GM12878 (cell line): Measurements from ENCODE around the gene JMJD7. TPM values are rescaled to one million over a fixed set of nuclear protein-coding genes. Genes with fewer than 3 reads are reported as not detected.

ENCODE experiments used
- ATAC-seq: fragments of 200-7000 bp; cut with Tn5 transposase; 3 replicates; pipeline ENCODE4 v1.9.1; 2020; ENCODE audit warnings: mild to moderate bottlenecking, moderate library complexity
- BruUV-seq: library from RNA; stranded (reverse); fragments of 400-500 nt; replicated peaks from 2 replicates; lab custom pipeline; 2021; lab: Mats Ljungman, UMichigan
- CTCF ChIA-PET: fragments of 300-600 bp; sonication (Branson Sonifier 250); formaldehyde crosslinking; extraction: SDS; loops from one replicate; lab custom pipeline; 2021; ENCODE audit warnings: inconsistent platforms; lab: Yijun Ruan, JAX
- POLR2A ChIA-PET: fragments of 350-600 bp; formaldehyde crosslinking; extraction: SDS; loops from one replicate; lab custom pipeline; 2021; ENCODE audit warnings: inconsistent platforms; lab: Charles Lee
- RAD21 ChIA-PET: fragments of 300-600 bp; sonication (Branson Sonifier 250); formaldehyde crosslinking; loops from one replicate; lab custom pipeline; 2023; ENCODE audit warnings: antibody characterized with exemption; ENCODE audit not compliant: unreplicated experiment; lab: Charles Lee
- SMC1A ChIA-PET: fragments of 300-600 bp; sonication (Branson Sonifier 250); formaldehyde crosslinking; loops from one replicate; lab custom pipeline; 2023; ENCODE audit not compliant: unreplicated experiment, uncharacterized antibody; lab: Charles Lee
- DNase-seq: peaks from one replicate; pipeline ENCODE4 v3.0.0-alpha.2; 2011; ENCODE audit warnings: low read depth, low spot score
- FAIRE-seq: peaks from 3 replicates; lab custom pipeline; 2011; peaks lifted over from hg19 to GRCh38; lab: Jason Lieb, UNC
- H2AFZ ChIP-seq: 2 replicates; pipeline ENCODE4 v1.6.0; 2011; ENCODE audit warnings: low read depth, low read length, control low read depth; ENCODE audit not compliant: control insufficient read depth
- H3K27ac ChIP-seq: 2 replicates; pipeline ENCODE4 v1.5.1; 2011; ENCODE audit warnings: control low read depth; ENCODE audit not compliant: control insufficient read depth, insufficient read depth
- H3K27me3 ChIP-seq, 2 experiments: replicated peaks in 1 of 2; 2 replicates each; pipeline versions ENCODE4 v1.6.0 to v1.6.1; 2011; ENCODE audit warnings: low read length in 1 of 2; ENCODE audit not compliant: control insufficient read depth in 2 of 2, insufficient read depth in 2 of 2
- H3K36me3 ChIP-seq, 2 experiments: 2 replicates each; pipeline ENCODE4 v1.5.1; 2011; ENCODE audit warnings: low read length in 1 of 2; ENCODE audit not compliant: control insufficient read depth in 2 of 2, insufficient read depth in 2 of 2
- H3K4me1 ChIP-seq: 2 replicates; pipeline ENCODE4 v1.6.1; 2011; ENCODE audit warnings: mild to moderate bottlenecking, low read length, moderate library complexity, mixed read lengths; ENCODE audit not compliant: control insufficient read depth, insufficient read depth
- H3K4me2 ChIP-seq: 2 replicates; pipeline ENCODE4 v1.6.0; 2011; ENCODE audit warnings: control low read depth; ENCODE audit not compliant: control insufficient read depth, insufficient read depth
- H3K4me3 ChIP-seq: fragments of 200-600 bp; sonication (generic); 2 replicates; pipeline ENCODE4 v1.5.1; 2016
- H3K79me2 ChIP-seq: 2 replicates; pipeline ENCODE4 v1.6.0; 2011; ENCODE audit warnings: low read length; ENCODE audit not compliant: control insufficient read depth, insufficient read depth
- H3K9ac ChIP-seq: 2 replicates; pipeline ENCODE4 v1.8.0; 2011; ENCODE audit warnings: low read length, control low read depth, mixed read lengths; ENCODE audit not compliant: control insufficient read depth, insufficient read depth
- H3K9me3 ChIP-seq: replicated peaks from 3 replicates; pipeline ENCODE4 v1.5.1; 2011; ENCODE audit warnings: mild to moderate bottlenecking, low read length; ENCODE audit not compliant: control insufficient read depth, insufficient read depth
- H4K20me1 ChIP-seq: 2 replicates; pipeline ENCODE4 v1.6.0; 2011; ENCODE audit not compliant: control insufficient read depth, insufficient read depth
- BACH1 ChIP-seq: fragments of 450-650 bp; IDR thresholded peaks from 2 replicates; pipeline ENCODE4 v1.6.1; 2017; ENCODE audit warnings: mild to moderate bottlenecking, borderline replicate concordance
- ETV6 ChIP-seq, 2 experiments: fragments of 450-650 bp in 1 of 2; IDR thresholded peaks in 1 of 2; conservative IDR thresholded peaks in 1 of 2; 2 replicates each; pipeline ENCODE4 v1.6.1; 2014; ENCODE audit warnings: antibody characterized with exemption in 1 of 2, borderline replicate concordance in 1 of 2, low read depth in 1 of 2, mild to moderate bottlenecking in 1 of 2, moderate library complexity in 1 of 2
- POLR2AphosphoS2 ChIP-seq: IDR thresholded peaks from 2 replicates; pipeline ENCODE4 v1.6.1; 2011; ENCODE audit warnings: low read depth, mild to moderate bottlenecking, low read length, improper control_type of control experiment, moderate library complexity
- ZNF217 ChIP-seq: fragments of 450-650 bp; IDR thresholded peaks from 2 replicates; pipeline ENCODE4 v1.6.1; 2017; ENCODE audit warnings: antibody characterized with exemption, mild to moderate bottlenecking
- WGBS: methylation state at CpG from one replicate; pipeline ENCODE4 v1.1.6; 2016; ENCODE audit warnings: low lambda C conversion rate; ENCODE audit not compliant: insufficient replicate concordance, insufficient coverage; ENCODE audit errors: missing lambda C conversion rate; 5-methylcytosine and 5-hydroxymethylcytosine counted together
- in situ Hi-C: fragments of 300-500 bp; cut with MboI; formaldehyde crosslinking; loops from 9 replicates; pipeline ENCODE4 v1.14.3; 2018; ENCODE audit warnings: mixed read lengths
- intact Hi-C: fragments of 100-400 bp; cut with micrococcal nuclease; formaldehyde crosslinking; loops from one replicate; pipeline ENCODE4 v1.14.2; 2022; ENCODE audit not compliant: unreplicated experiment
- polyA plus RNA-seq, 11 experiments: library from polyadenylated mRNA; depleted of rRNA in 4 of 11; unstranded in 6 of 11; stranded (reverse) in 5 of 11; fragments of >200 nt; fragmentation: Nextera tagmentation in 4 of 11; fragmentation: Illumina TruSeq in 1 of 11; extraction: Ambion mirVana in 4 of 11; extraction: Trizol in 1 of 11; gene quantifications; 1 replicate in 1 of 11; 2 replicates in 10 of 11; pipeline versions ENCODE4 v1.2.1 to v1.2.3, GENCODE V29; 2011 to 2016; ENCODE audit warnings: inconsistent platforms in 2 of 11, missing spikeins in 2 of 11, low read depth in 1 of 11
- total RNA-seq, 4 experiments: library from RNA; depleted of rRNA in 3 of 4; stranded (reverse); fragments of >200 nt in 3 of 4; fragmentation: Illumina TruSeq in 1 of 4; extraction: Trizol in 1 of 4; gene quantifications; 2 replicates each; pipeline versions ENCODE4 v1.2.1 to v1.2.3, GENCODE V29; 2013 to 2021
- TF ChIP-seq, protein P1 (sequence below): fragments of 450-650 bp; formaldehyde crosslinking; IDR thresholded peaks from 2 replicates; pipeline ENCODE4 v1.4.0; 2022; ENCODE audit warnings: mild to moderate bottlenecking, moderate library complexity

The JMJD7 gene
- total and polyA plus RNA-seq, 10 of the 15 experiments (the other 5 are each of a cell fraction or from before 2014, with no cell fraction given): 0.79 to 12.2 (median 6.5) TPM

GRCh38 chr15:41816788-41817187, 11.1 kb upstream of the JMJD7 start:
- no peaks in the 10 kb centered on the region for H3K9me3 ChIP-seq
- H3K36me3 ChIP-seq: peaks cover 3 to 21% of the 10 kb centered on the region in 2 experiments; a peak in 3 of 4 replicates
- BruUV-seq: no TSS peak
- DNase-seq (no peak), ATAC-seq (no peak), FAIRE-seq (no peak)
- H3K4me2 ChIP-seq: no peak overlapping the region
- SMC1A ChIA-PET: interaction anchor here (1.6 kb wide), 1 partner anchor 43 kb away, joined by 6 read pairs; the partner anchor contains the start of gene MAPKBP1
- H3K4me1 ChIP-seq: no peaks in the 10 kb centered on the region
- H4K20me1 ChIP-seq: no peaks in the 10 kb centered on the region
- RAD21 ChIA-PET: no interaction called here
- H3K79me2 ChIP-seq: no peaks in the 10 kb centered on the region
- 94% methylated on average over 9 of the region's 9 CpGs for WGBS
- H3K4me3 ChIP-seq: no peak overlapping the region
- TF ChIP-seq, protein P1, sequence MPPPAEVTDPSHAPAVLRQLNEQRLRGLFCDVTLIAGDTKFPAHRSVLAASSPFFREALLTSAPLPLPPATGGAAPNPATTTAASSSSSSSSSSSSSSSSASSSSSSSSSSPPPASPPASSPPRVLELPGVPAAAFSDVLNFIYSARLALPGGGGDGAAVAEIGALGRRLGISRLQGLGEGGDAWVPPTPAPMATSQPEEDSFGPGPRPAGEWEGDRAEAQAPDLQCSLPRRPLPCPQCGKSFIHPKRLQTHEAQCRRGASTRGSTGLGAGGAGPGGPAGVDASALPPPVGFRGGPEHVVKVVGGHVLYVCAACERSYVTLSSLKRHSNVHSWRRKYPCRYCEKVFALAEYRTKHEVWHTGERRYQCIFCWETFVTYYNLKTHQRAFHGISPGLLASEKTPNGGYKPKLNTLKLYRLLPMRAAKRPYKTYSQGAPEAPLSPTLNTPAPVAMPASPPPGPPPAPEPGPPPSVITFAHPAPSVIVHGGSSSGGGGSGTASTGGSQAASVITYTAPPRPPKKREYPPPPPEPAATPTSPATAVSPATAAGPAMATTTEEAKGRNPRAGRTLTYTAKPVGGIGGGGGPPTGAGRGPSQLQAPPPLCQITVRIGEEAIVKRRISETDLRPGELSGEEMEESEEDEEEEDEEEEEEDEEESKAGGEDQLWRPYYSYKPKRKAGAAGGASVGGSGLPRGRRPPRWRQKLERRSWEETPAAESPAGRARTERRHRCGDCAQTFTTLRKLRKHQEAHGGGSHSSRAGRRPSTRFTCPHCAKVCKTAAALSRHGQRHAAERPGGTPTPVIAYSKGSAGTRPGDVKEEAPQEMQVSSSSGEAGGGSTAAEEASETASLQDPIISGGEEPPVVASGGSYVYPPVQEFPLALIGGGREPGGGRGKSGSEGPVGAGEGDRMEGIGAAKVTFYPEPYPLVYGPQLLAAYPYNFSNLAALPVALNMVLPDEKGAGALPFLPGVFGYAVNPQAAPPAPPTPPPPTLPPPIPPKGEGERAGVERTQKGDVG (CRISPR knock-in tag): no peak
- TF ChIP-seq POLR2AphosphoS2 (no peak), ETV6 (conservative IDR thresholded peaks at IDR 0.05 in 1 of 2, IDR thresholded peaks at IDR 0.05 in 1 of 2; ENCODE audit: borderline replicate concordance in 1 of 2, low read depth in 1 of 2) (no peak), ZNF217 (no peak), BACH1 (no peak)
- TF ChIP-seq, all 136 proteins: peak for 0
- CTCF ChIA-PET: interaction anchor here (1.3 to 1.7 kb wide), 2 partner anchors 43 to 213 kb away, joined by 3 to 7 read pairs; partner anchors contain the start of gene MAPKBP1
- in situ Hi-C loops: no loop called here
- Histone ChIP-seq H3K27me3 (no peaks in the 10 kb centered on the region), H3K9ac (no peak overlapping the region), H2AFZ (no peak overlapping the region), H3K27ac (no peak overlapping the region)
- intact Hi-C loops: loop anchor here (10.0 kb wide), 1 partner anchor 122 kb away; no protein-coding TSS in a partner anchor
- POLR2A ChIA-PET: no interaction called here
